ENCODE data around the gene GPR78.

GPR78 gene

DNA sequence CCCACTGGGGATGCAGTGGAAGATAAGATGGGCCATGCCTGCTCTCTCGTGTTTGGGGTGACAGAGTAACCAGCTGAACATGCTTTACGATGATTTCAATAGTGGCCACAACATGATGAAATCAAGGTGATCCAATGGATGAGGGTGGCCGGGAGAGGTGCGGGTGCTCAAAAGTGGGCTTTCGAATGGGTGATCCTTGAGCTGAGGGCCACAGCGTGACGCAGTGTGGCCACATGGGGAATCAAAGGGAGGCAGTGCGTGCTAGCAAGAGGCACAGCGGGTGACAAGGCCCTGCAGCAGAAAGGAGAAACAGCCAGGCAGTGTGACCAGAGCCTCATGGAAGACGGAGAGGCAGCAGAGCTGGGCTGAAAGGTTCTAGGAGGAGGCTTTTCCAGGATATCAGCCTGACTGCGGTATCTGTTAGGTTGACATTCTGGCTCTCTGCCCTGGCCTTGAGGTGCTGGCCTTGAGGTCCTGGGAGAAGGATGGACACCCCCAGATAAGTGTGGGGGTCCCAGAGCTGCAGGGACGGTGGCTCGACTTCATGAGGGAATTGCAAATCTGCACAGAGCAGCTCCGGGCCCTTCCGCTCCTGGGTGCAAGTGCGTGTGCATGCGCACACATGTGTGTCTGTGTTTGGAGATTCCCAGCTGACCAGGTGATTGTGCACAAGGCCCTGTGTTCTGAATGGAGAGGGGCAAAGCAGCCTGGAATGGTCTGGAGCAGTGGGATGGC lies 38.0 kb upstream of the GPR78 start:
- Mint-ChIP-seq H3K4me1 (peaks cover 5% of the 10 kb centered on the region), H3K36me3 (no peaks in the 10 kb centered on the region), H3K27ac (no peak overlapping the region), H3K27me3 (no peaks in the 10 kb centered on the region), H3K4me3 (no peak overlapping the region), H3K9me3 (no peaks in the 10 kb centered on the region)
- DNase-seq = no peak
- CTCF ChIA-PET = no interaction called here

DNA sequence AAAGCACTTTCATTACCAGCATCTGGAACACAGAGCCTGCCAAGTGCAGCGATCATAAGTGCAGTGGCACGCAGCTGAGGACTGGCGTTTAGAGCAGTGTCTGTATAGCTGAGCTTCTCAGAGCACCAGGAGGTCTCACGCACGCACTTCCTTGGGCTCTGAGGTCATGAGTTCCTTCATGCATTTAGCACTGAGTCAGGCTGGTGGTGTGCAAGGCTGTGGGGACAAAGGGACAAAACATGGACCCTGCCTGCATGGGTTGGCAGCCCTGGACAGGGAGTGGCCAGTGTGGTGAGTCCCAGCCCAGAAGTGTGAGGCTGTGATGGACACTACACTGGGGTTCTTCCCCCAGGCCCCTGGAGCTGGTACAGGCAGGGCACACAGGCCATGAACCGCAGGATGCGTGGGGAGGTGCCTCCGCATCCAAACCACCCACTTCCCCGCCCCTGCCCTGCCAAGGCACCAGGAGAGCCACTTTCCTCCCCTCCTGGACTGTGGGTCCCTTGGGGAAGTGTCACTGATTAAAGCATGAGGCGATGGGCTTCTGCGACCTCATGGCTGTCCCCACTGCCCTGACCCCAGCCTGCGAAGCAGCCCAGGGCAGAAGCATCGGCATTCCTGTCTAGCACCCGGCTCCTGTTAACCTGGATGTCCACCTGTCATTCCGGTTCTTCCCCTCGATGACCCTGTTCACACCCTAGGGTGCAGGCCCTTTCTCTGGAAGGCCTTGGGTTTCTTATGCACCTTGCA lies 37.2 kb upstream of the GPR78 start:
- CTCF ChIA-PET = no interaction called here
- H3K4me1 Mint-ChIP-seq = peaks cover 5% of the 10 kb centered on the region
- H3K9me3 Mint-ChIP-seq = no peaks in the 10 kb centered on the region
- H3K36me3 Mint-ChIP-seq = no peaks in the 10 kb centered on the region
- DNase-seq = no peak
- no peaks in the 10 kb centered on the region for H3K27me3 Mint-ChIP-seq
- no peak overlapping the region for H3K4me3 Mint-ChIP-seq
- H3K27ac Mint-ChIP-seq = peak overlapping the region; percentile 49

DNA sequence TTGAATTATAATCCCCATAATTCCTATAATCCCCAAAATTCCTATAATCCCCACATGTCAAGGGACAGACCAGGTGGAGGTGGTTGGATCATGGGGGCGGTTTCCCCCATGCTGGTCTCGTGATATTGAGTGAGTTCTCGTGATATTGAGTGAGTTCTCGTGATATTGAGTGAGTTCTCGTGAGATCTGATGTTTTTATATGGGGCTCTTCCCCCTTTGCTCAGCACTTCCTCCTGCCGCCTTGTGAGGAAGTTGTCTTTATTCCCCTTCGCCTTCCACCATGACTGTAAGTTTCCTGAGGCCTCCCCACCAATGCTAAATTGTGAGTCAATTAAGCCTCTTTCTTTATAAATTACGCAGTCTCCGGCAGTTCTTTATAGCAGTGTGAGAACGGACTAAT lies 36.6 kb upstream of the GPR78 start:
- CTCF ChIA-PET = no interaction called here
- no peaks in the 10 kb centered on the region for H3K9me3 Mint-ChIP-seq
- H3K27ac Mint-ChIP-seq = no peak overlapping the region
- no peak overlapping the region for H3K4me3 Mint-ChIP-seq
- peaks cover 5% of the 10 kb centered on the region for H3K4me1 Mint-ChIP-seq
- no peaks in the 10 kb centered on the region for H3K27me3 Mint-ChIP-seq
- no peak for DNase-seq
- H3K36me3 Mint-ChIP-seq = no peaks in the 10 kb centered on the region

DNA sequence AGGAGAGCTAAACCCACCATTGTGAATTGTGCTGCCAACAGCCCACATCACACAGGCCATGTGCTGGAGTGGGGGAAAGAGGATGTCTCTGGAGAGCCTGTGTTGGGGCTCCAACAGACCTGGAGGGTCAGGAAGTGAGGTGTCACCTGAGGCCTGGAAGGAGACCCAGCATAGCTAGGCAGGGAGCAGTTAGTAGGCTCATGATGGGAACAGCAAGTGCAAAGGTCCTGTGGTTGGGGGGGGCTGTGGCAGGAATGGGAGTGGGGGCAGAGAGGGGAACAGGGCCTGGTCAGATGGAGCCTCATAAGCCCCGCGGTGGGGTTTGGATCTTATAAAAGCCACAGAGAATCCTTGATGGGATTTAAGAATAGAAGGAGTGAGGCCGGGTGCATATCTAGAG lies 35.9 kb upstream of the GPR78 start:
- H3K27ac Mint-ChIP-seq = no peak overlapping the region
- no peak for DNase-seq
- no peak overlapping the region for H3K4me3 Mint-ChIP-seq
- H3K4me1 Mint-ChIP-seq = peaks cover 5% of the 10 kb centered on the region
- CTCF ChIA-PET = no interaction called here
- no peaks in the 10 kb centered on the region for H3K27me3 Mint-ChIP-seq
- no peaks in the 10 kb centered on the region for H3K36me3 Mint-ChIP-seq
- no peaks in the 10 kb centered on the region for H3K9me3 Mint-ChIP-seq

DNA sequence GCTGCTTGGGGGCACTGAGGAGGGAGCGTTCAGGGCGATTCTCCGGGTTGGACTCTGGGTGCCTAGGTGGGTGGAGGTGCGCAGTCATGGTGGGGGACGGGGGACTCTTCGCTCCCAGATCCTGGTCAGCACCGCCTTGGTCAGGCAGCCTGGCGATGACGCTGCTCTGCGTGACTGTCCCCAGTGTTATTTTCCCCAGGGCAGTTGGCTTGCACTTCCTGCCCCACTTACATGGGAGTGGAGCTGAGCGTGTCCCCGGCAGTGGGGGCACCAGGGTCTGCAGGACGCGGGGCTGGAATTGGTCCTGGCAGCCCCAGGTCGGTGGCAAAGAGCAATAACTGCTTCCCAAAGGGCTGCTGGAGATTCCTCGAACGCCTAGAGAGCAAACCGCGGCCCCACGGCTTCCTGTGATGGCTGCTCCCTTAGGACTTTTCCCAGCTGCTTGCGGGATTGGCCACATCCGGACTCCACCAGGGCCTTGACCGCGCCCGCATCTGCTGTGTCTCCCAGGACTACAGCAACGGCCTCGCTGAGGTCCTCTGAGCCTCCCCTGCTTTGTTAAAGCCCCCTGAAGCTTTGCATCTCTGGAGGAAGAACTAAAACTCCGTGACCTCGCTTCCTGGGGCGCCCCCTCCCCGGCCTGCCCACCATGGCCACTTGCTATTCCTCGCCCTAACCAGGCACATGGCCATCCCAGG lies 35.3 kb upstream of the GPR78 start:
- CTCF ChIA-PET = no interaction called here
- DNase-seq = no peak
- Mint-ChIP-seq H3K27ac (no peak overlapping the region), H3K9me3 (no peaks in the 10 kb centered on the region), H3K4me3 (no peak overlapping the region), H3K36me3 (no peaks in the 10 kb centered on the region), H3K27me3 (no peaks in the 10 kb centered on the region), H3K4me1 (peaks cover 4% of the 10 kb centered on the region)

DNA sequence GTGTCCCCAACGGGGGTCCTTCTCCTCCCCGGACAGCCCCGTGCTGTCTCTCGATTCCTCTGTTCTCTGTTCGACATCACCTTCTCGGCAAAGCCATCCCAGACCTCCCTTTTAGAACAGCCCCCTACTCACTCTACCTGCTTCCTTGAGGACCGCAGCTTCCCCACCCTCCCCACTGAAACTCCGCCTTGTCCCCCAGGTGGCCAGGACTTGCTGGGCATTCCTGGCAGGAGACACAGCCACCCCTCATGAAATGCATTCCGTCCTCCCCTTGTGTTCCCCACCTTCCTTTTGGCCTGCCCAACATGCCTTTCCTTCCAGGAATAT lies 34.8 kb upstream of the GPR78 start:
- no peaks in the 10 kb centered on the region for H3K9me3 Mint-ChIP-seq
- CTCF ChIA-PET = no interaction called here
- no peaks in the 10 kb centered on the region for H3K27me3 Mint-ChIP-seq
- H3K4me3 Mint-ChIP-seq = no peak overlapping the region
- peak; percentile 8 for DNase-seq
- H3K27ac Mint-ChIP-seq = no peak overlapping the region
- H3K36me3 Mint-ChIP-seq = no peaks in the 10 kb centered on the region
- no peaks in the 10 kb centered on the region for H3K4me1 Mint-ChIP-seq

DNA sequence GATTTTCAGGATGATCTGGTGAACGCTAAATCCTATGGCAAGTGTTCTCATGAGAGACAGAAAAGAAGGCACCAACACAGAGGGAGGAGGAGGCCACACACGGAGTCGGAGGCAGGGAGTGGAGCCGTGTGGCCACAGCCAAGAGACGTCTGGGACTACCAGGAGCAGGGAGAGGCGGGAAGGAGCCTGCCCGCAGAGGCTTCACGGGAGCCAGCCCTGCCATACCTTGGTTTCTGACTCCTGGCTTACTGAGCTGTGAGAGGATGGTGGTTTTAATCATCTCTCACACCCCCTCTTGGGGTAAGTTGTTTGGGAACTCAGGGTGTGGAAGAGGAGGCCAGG lies 33.5 kb upstream of the GPR78 start:
- no peak for DNase-seq
- H3K36me3 Mint-ChIP-seq = no peaks in the 10 kb centered on the region
- H3K9me3 Mint-ChIP-seq = peaks cover 2% of the 10 kb centered on the region
- no peak overlapping the region for H3K4me3 Mint-ChIP-seq
- no peak overlapping the region for H3K27ac Mint-ChIP-seq
- H3K27me3 Mint-ChIP-seq = no peaks in the 10 kb centered on the region
- CTCF ChIA-PET = interaction anchor here (1.7 kb wide), 1 partner anchor 78 kb away, joined by 4 read pairs; no protein-coding TSS in a partner anchor
- no peaks in the 10 kb centered on the region for H3K4me1 Mint-ChIP-seq

DNA sequence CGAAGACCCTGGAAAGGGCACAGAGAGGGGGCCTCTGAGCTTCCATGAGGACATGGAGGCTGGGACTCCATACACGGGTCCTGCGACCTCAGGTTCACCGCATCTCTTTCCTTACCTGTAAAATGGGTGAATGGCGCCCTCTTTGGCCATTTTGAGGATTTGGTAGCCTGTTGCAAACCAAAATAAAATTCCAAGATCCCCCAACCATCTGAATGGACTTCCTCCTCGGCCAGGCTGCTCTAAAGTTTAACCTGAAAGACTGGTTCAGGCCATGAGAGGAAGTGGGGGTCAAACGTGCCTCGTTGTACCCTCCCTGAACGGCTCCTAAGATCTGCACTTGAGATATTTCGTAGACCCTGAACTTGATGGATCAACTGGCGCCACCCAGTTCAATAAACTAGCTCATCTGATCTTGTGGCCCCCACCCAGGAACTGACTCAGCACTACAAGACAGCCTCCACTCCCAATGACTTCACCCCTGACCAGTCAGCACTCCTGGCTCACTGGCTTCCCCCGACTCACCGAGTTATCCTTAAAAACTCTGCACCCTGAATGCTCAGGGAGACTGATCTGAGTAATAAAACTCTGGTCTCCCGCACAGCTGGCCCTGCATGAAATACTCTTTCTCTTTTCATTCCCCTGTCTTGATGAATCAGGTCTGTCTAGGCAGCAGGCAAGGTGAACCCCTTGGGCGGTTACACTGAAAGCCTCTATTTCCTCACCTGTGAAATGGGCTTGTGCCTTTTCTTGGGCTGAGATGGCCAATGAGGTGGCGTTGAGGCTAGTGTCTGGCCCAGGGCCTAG lies 32.9 kb upstream of the GPR78 start:
- no peak for DNase-seq
- Mint-ChIP-seq H3K36me3 (no peaks in the 10 kb centered on the region), H3K4me3 (no peak overlapping the region), H3K27ac (no peak overlapping the region), H3K9me3 (peaks cover 2% of the 10 kb centered on the region), H3K4me1 (no peaks in the 10 kb centered on the region), H3K27me3 (no peaks in the 10 kb centered on the region)
- CTCF ChIA-PET = interaction anchor here (1.7 kb wide), 1 partner anchor 79 kb away, joined by 4 read pairs; no protein-coding TSS in a partner anchor

DNA sequence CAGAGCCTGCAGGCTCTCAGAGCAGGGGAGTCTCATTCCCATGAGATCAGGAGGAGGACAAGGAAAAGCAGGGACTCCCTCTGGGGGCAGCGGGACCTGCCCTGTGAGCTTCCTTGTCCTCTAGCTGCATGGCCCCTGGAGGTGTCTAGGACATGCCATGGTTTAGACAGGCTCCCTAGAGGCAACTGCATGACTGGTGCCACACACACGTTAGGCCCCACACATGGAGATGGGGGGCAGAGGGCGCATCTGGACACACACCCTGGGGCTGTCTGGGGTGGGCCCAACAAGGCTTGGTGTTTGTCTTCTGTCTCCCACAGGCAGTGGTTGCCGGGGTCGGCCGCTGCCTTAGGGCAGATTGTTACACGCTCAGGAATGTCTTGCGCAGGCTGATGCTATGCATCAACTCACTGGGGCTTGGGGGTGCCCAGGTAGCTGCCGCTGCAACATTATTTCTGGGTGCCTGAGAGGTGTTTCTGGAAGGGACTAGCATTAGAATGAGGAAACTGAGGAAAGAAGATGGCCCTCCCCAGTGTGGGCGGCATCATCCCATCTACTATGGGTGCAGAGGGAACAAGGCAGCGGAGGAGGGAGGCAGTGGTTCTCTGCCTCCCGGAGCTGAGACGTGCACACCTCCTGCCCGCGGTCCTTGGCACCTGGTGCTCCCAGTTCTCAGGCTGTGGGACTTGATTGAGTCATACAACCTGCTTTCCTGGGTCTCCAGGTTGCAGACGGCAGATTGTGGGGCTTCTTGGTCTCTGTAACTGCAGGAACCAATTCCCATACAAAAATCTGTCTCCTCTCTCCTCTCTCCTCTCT lies 32.1 kb upstream of the GPR78 start:
- Mint-ChIP-seq H3K36me3 (no peaks in the 10 kb centered on the region), H3K27ac (no peak overlapping the region), H3K9me3 (peaks cover 2% of the 10 kb centered on the region), H3K4me3 (no peak overlapping the region), H3K4me1 (no peaks in the 10 kb centered on the region), H3K27me3 (no peaks in the 10 kb centered on the region)
- no peak for DNase-seq
- CTCF ChIA-PET = no interaction called here

DNA sequence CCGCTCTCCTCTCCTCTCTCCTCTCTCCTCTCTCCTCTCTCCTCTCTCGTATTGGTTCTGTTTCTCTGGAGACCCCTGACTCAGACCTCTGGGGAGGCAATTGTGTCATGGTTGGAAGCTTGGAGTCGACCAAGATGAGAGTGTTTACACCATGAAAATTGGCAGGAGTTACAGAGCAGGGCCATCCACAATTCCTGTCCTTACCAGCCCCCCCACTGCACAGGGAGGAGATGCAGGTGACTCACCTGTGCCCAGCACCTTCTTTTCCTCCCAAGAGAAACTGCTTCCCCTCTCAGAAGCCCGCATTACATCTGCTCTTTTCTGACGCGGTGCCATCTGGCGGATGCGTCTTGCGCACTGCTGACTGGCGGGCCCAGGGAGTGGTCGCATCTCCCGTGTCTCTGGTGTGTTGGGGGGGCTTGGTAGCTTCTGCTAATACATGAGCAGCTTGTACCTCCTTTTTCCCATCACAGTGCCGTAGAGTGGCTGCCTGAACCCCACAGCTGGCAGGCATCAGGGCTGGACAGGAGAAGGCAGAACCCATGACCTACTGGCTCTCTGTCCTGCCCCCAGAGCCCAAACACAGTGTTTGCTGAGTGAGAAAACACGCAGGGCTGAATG lies 31.4 kb upstream of the GPR78 start:
- Mint-ChIP-seq H3K27ac (no peak overlapping the region), H3K4me3 (no peak overlapping the region), H3K27me3 (no peaks in the 10 kb centered on the region), H3K9me3 (peaks cover 2% of the 10 kb centered on the region), H3K36me3 (no peaks in the 10 kb centered on the region), H3K4me1 (no peaks in the 10 kb centered on the region)
- CTCF ChIA-PET = no interaction called here
- DNase-seq = no peak

DNA sequence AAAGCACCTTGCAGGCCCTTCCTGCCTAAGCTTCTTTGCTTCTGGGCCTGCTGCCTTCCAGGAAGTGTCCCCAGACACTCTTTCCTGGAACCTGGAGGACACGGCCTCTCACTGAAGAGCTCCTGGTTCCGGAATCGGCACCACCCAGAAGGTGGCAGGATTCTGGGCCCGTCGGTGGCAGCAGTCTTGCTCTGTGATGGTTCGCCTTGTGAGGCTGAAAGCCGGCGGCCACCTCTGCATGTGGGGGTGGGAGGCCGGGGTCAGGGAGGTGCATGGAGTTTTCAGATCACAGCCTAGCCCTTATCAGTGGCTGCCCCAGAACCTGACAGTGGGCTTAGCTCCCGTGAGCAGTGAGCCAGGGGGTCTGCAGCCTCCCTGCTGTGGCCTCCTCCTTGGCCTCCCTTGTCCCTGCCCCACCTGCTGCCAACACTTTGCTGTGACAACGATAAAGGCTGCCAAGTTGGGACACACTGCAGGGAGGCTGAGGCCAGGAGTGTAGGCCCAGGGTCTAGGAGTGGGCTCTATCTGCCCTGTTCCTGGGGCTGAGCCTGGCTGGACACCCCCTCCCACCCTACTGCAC lies 30.8 kb upstream of the GPR78 start:
- Mint-ChIP-seq H3K36me3 (no peaks in the 10 kb centered on the region), H3K9me3 (peaks cover 2% of the 10 kb centered on the region), H3K4me3 (no peak overlapping the region), H3K4me1 (no peaks in the 10 kb centered on the region), H3K27me3 (no peaks in the 10 kb centered on the region), H3K27ac (no peak overlapping the region)
- no peak for DNase-seq
- CTCF ChIA-PET = no interaction called here

DNA sequence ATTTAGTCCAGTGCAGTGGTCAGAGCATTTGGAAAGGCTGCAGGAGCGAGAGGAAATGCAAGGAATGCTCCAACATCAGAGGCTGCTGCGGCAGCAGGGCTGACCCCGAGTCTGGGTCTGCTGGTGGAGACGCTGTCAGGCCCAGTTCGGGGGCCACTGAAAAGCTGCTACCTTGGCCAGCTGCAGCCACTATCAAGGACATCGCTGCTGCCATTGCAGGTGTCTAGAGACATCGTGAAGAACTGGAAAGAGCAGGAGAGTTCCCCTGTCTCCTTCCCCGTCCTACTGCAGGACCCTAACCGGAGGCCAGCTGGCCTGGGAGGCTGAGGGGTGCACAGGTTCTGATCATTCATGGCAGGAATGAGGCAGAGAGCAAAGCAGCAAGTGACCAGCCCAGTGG lies 29.5 kb upstream of the GPR78 start:
- no peaks in the 10 kb centered on the region for H3K4me1 Mint-ChIP-seq
- H3K36me3 Mint-ChIP-seq = no peaks in the 10 kb centered on the region
- DNase-seq = no peak
- H3K27me3 Mint-ChIP-seq = no peaks in the 10 kb centered on the region
- peaks cover 2% of the 10 kb centered on the region for H3K9me3 Mint-ChIP-seq
- H3K27ac Mint-ChIP-seq = no peak overlapping the region
- no peak overlapping the region for H3K4me3 Mint-ChIP-seq
- CTCF ChIA-PET = no interaction called here

DNA sequence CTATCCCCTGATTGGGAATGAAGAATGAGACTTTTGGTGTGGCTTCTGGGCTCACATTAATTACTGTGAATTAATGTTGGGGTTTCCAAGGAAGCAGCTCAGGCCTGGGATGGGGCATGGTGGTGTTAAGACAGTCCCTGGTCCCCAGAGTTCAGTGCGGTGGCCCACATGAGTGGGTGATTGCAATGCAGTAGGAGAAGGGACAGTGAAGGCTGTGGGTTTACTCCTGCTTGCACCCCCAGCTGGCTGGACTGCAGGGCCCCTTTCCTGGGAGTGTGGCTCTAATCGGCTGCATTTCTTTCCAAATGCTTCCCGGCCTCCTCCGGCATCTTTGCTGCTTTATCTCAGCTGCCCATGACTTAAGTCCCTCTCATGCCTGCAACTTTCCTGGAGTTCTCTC lies 28.2 kb upstream of the GPR78 start:
- no peak overlapping the region for H3K4me3 Mint-ChIP-seq
- peaks cover 2% of the 10 kb centered on the region for H3K9me3 Mint-ChIP-seq
- no peaks in the 10 kb centered on the region for H3K36me3 Mint-ChIP-seq
- no peaks in the 10 kb centered on the region for H3K27me3 Mint-ChIP-seq
- H3K4me1 Mint-ChIP-seq = no peaks in the 10 kb centered on the region
- no peak for DNase-seq
- H3K27ac Mint-ChIP-seq = no peak overlapping the region
- CTCF ChIA-PET = no interaction called here
